Neural progenitor cell (in vitro differentiated cells): ENCODE measurements around the gene DCST1.

Experiments used
- CTCF ChIP-seq: fragments of 200-600 bp; sonication (generic); IDR thresholded peaks from 2 replicates; pipeline ENCODE4 v1.5.1; 2017; ENCODE audit warnings: antibody characterized with exemption, mild to moderate bottlenecking
- EZH2 ChIP-seq: fragments of 200-600 bp; sonication (generic); IDR thresholded peaks from 2 replicates; pipeline ENCODE4 v1.6.1; 2017; ENCODE audit warnings: antibody characterized with exemption, mild to moderate bottlenecking, moderate library complexity
- EZH2phosphoT487 ChIP-seq: fragments of 200-600 bp; sonication (generic); IDR thresholded peaks from 2 replicates; pipeline ENCODE4 v1.6.1; 2017; ENCODE audit warnings: antibody characterized with exemption

GRCh38 chr1:155051777-155052398 is 18.3 kb downstream of the DCST1 start:
- no peak for TF ChIP-seq CTCF
- no peak for TF ChIP-seq EZH2
- TF ChIP-seq EZH2phosphoT487: no peak
